ENCODE data around the gene LY6G6F.

Gene LY6G6F

DNA sequence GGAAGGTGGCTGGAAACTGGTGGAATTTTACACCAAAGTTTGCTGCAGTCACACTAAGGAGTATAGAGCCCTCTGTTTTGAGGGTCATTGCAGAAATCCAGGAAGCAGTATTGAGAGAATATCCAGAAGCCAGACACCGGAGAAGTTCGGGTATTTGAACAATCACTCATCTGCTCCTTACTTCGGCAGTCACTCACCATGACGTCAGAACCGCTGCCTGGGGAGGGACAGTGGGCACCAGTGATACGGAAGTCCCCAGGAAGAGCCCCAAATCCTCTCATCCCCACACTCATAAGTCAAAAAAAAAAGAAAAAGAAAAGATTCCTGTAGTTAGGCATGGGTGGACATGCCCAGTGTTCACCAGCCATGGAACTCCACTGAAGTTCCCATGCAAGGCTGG, 29.8 kb upstream of the LY6G6F start:
- no peak for DNase-seq (ENCODE audit: low spot score)

DNA sequence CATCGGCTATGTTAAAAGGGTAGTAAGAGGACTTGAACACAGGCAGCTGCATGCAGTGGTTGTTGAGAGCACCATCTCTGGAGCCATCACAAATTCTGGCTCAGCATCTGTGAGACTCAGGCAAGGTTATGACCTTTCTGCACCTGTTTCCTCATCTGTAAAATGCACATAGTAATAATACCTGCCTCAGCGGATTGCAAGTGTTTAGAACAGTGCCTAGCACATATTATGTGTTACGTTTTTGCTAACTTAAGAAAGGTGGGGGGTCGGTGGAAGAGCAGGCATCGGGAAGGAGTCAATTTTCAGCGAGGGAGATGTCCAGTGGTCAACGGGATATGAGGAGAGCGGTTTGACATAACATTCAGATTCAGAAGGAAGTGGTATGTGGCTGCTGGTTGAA, 28.7 kb upstream of the LY6G6F start:
- DNase-seq (ENCODE audit: low spot score) = no peak

DNA sequence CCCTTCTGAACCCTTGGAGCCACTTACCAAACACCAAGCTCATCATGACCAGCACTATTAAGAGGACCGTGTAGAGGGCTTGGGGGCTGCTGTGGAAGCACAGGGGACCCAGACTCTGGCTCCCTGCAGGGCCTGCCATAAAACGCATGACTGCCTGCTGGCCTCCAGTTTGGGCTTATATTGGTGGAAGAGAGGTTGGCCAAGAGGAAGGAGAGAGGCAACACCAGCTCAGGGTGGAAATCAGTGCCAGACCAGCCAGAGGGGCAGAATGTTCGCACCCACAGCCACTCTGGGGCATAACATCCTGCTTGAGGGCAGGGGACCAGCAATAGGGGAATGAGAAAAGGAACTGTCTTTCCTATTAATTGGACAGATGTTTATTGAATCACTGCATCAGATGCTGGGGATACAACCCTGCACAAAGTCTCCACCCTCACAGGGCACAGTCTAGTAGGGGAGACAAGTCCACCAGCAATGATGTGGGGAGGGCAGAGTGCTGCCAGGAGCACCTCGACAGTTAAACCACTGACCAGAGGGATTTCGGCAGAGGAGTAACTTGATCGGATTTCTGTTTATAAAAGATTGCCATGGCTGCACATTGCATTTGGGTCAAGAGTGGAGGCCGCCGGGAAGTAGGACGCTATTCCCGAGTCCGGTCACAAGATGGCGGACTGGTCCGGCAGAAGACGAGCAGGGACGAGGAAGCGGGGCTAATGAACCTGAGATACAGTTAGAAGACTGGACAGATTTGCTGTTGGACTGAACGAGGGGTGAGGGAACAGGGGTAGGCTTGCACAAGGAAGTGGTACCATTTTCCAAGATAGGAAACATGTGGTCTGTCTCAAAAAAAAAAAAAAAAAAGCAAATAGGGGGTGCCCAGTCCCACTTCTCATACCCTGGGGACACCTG, 26.2 kb upstream of the LY6G6F start, which contains the start of gene LY6G5C:
Gene LY6G5C, minus strand, starts transcription at position 842 of the 909 bp plus-strand sequence. Its CDS starts 694 bp downstream, at position 148.
- peak; percentile 79 for DNase-seq (ENCODE audit: low spot score)

DNA sequence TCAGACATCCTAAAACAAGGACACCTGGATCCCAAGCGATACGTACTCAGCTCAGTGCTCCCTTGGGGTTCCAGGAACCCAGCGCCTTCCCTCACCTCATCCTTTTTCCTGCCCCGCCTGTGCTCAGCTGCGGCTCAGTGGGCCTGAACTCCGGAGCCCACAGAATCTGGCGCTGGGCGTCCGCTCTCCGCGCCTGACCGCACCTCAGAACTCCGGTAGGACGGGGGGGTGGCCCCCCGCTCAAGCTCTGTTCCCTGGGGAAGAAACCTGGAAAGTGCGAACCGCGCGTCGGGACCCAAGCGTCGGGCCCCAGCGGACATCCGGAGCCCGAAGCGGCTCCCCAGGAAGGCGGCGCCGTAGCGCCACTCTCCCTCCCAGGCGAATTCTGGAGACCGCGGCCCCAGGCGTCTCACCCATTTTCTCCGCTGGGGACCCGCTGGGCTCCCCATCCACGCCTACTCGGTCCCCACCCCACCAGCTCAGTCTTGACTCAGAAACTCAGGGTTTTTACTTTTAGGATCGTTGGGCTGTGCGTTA, 25.5 kb upstream of the LY6G6F start:
- DNase-seq (ENCODE audit: low spot score) = peak; percentile 31

DNA sequence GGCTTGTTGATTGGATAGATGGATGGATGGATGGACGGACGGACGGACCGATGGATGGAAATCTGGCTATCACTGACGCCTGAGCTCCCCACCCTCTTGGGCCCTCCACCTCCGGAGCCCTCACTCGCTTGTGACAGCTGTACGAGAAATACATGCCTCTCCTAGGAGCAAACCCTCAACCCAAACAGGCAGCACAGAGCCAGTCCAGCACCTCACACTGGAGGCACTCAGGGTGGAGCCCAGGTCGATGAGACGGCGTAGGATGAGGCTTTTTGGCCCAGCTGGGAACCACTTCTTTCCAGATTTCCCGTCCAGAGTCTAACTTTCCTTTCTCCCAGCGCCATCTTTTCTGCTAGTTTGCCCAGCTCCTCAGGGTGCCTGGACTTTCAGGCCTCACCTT, 23.1 kb upstream of the LY6G6F start:
- no peak for DNase-seq (ENCODE audit: low spot score)

DNA sequence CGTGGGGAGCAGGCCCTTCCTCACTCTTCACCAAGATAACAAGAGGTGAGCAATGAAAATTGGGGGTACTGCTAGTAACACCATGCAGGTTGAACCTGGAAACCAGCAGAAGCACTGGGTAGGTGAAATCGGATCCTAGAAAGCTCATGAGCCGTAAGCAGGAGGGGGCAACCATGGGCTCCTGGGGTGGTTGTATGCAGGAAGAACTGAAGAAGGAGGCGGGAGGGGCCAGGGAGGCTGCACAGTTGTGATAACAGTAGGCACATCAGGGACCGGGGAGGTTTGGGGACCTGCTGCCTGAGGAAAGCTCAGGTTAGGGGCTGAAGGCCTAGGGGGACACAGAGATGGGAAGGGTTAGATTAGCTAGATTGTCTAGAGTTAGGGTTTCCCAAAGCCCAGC, 20.2 kb upstream of the LY6G6F start:
- DNase-seq (ENCODE audit: low spot score) = no peak

DNA sequence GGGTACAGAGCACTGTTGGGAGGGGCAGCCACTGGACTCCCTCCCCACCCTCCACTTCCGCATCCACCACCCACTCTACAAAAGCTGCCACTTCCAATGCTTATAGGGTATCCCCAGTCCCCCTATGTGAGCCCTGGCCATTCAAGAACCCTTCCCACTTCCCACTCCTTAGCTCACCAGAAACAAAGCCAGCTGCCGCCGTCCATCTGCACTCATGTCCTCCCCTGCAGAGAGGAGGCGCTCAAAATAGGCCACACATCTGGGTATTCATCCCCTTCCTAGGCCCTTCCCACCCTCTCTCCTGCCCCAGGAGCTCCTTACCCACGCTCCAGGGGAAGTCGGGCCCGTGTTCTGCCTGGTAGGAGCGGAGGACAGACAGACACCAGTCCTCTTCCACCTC, 19.3 kb upstream of the LY6G6F start:
- no peak for DNase-seq (ENCODE audit: low spot score)

DNA sequence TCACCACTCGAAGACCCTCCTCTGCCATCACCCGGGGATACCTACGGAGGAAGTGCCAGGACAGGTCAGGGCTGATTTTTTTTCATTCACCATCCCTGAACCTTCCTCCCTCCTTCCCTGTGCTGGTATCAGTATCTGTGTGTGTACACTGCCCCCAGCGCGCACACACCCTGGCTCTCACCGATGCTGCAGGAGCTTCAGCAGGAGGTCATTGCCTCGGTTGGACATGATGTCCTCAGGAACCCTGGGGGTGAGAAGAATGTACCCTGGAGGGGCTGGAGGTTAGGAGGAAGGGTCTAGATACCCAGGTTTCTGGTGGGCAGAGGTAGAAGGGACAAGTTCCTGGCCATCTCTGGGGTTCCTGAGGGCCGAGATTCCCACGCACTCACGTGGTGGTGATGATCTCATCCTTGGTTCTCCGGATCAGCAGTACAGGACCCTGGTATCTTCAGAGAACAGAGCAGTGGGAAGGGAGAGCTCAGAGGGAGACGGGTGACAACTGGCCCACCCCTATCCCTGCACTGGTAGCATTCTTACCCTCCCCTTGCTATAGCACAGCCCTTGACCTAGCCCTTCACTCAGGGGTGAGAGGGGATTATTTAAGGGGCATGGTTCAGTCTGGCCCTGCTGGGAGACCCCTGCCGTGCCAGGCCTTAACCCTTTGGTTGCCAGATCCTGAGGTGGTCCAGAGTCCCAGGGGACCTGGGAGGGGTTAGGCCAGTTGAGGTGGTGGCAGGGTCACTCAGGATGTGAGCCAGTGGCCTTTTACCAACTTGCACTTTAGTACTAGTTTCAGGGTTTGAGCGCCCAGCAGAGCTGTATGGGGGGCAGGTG, 18.6 kb upstream of the LY6G6F start:
- no peak for DNase-seq (ENCODE audit: low spot score)

DNA sequence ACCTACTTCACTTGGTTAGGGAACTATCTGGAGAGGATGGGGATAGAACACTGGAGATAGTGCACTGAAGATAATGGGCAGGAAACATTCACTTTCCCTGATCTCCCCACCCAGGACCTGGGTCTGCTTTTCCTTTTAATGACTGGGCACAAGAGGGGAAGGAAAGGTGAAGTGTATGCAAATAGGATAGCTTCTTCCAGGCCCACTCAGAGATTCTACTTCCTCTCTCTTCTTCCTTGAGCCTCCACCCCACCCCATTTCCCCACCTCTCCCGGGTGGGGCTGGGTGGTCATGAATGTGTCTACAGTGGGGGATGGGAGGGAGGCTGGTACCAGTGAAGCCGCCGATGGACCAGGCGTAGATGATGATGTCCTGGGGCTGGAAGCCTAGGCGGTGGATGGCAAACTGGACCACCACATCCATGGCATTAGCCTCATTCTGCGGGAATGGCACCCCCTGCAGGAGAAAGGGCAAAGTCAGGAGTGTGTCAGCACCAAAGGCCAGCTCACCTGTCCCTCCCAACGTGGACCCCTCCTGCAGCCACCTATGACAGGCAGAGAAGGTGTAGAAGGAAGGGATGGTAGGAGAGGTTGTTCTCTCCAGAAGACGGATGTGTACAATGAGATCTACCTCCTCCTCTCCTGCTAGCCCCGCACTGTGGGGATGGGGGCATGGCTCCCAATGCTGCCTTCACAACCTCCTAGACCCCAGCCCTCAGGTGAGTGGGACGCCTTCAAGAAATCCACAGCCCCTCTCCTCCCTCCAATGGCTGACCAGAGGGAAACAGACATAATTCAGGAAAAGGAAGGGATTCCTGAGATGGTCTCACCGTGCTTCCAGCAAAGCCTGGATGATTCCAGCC, 17.2 kb upstream of the LY6G6F start:
- DNase-seq (ENCODE audit: low spot score) = no peak

DNA sequence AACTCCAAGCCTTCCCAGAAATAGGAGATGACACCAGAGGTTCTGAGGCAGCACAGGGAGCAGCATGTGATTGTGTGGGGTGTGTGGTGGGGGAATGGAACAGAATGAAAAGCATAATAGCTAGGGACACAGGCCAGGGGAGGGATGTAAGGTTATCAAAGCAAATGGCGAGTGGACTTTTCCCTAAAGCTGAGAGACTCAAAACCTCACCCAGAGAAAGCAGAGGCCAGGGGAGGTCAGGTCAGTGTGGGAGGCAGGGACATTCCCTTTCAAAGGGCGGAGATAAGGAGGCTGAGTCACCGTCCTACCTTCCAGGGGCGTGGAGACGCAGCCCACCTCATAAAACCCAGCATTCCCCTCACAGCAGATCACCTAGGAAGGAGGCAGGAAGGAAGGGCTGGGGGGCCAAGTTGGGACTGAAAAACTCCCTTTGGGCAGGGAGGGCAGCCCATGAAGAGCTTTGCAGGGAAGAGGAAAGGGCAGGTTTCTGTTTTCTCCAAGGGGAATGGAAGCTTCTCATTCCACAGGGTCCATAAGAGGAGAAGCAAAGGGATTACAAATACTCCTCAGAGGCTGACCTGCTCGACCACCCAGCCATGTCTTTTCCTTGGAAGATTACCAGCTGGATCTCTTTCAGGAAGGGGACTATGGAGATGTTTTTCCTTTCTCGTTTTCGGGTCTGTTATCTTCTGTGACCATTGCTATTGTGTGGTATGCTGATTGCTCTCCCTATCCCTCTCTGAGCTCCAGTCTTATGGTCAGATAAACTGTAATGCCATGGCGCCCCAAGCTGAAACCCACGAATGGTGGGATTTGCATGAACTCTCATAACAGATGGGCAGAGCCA, 16.2 kb upstream of the LY6G6F start:
- peak; percentile 54 for DNase-seq (ENCODE audit: low spot score)

DNA sequence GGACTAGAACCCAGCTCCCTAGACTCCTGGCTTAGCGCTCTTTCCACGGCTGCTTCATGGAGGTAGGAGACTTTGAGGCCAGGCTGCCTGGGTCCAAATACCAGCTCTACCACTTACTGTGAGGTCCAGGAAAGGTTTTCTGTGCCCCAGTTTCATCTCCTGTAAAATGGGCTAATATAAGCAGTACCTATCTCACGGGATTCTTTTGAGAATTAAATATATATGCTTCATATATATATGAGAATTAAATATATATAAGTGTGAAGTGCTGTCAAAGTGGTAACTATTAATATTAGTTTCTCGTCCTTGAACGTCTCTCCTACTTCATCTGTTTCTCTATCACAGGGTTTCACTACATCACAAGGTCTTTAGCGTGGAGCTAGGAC, 15.6 kb upstream of the LY6G6F start:
- DNase-seq (ENCODE audit: low spot score) = no peak

DNA sequence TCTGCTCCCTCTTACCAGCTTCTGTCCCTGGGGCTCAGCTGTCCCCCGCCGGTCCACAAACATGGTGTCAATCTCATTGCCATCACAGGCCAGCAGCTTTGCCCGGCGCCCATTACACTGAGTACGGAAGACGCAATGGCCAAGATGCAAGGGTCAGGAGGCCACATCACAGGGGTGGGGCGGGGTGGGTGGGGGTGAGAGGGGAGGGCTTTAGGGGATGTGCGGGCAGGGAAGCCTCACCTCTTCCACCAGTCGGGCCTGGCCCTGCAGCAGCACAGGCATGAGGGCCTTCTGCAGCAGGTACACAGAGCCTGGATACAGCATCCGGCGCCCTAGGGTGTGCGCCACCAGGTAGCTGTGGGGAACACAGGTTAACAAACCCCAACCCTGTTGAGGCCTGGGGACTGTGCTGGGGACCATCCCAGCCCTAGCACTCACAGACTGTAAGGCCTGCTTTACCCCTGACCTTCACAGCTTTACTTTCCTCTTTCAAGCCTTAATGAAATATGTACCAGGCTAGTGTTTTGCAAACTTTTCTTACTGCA, 15.0 kb upstream of the LY6G6F start:
- DNase-seq (ENCODE audit: low spot score) = no peak

DNA sequence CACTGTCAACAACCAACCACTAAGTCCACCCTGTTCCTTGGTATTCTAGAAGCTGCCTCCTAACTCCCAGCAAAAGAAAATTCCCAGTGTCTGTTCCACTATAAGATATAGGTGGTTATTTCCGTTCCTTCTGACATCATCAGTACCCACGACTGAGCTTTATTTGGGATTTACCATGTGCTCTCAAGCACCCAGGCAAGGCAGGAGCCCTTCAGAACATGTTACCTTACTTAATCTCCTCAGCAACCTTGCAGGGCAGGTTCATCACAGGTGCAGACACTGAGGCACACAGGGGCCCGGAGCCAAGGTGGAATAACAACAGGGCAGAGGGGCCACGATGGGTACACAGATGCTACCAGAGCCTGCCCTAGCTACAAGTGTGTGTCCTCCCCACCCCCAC, 14.3 kb upstream of the LY6G6F start:
- no peak for DNase-seq (ENCODE audit: low spot score)

DNA sequence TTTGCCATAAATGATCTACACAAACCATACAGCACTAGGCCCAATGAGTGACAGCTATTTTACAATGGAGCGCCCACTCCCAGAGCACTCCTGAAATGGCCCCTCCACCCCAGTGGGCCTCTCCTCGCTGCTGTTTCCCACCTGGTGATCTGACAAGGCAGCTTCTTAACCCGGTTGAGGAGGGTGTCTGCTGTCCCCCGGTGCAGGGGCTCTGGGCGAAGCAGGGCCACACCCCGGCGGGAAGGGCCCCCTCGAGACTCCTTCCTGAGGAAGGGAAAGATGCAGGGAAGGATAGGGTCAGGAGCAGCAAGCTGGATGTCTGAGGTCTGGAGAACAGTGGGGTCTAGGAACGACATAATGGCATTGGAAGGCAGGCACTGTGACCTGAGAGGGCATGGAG, 13.8 kb upstream of the LY6G6F start:
- DNase-seq (ENCODE audit: low spot score) = no peak

DNA sequence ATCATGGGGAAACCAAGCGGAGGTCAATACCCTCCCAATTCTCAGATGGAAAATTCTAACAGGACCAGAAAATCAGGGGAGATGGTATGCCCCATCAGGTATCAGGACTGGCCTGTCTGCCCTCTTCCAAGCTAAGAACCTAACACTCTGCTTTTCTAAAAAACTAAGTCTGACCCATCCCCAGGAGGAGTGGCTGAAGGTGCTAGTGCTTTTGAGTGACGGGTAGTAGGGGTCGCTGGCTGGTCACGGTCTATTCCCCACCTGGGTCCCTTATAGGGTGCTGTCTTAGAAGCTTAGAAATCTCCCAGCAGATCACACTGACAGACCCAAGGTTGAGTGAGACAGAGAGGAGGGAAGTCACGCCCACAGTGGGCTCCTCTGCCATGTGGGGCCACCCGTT, 13.1 kb upstream of the LY6G6F start:
- DNase-seq (ENCODE audit: low spot score) = no peak

DNA sequence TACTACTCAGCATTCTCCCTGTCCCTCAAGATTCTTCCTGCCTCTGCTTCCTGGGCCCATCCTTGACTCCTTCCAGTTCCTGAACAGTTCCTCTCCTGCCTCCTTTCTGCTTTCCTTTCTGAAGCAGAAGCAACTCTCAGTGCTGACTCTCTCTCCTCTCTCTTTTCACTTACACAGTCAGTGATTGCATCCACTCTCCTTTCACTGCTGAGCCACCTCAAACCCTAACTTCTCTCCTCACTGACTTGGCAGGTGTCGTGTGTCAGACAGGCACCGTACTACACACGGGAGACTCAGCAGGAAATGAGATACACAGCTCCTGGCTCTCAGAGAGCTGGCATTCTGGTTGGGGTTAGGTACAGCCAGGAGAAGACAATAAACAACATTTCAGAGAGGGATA, 9.1 kb upstream of the LY6G6F start:
- no peak for DNase-seq (ENCODE audit: low spot score)

DNA sequence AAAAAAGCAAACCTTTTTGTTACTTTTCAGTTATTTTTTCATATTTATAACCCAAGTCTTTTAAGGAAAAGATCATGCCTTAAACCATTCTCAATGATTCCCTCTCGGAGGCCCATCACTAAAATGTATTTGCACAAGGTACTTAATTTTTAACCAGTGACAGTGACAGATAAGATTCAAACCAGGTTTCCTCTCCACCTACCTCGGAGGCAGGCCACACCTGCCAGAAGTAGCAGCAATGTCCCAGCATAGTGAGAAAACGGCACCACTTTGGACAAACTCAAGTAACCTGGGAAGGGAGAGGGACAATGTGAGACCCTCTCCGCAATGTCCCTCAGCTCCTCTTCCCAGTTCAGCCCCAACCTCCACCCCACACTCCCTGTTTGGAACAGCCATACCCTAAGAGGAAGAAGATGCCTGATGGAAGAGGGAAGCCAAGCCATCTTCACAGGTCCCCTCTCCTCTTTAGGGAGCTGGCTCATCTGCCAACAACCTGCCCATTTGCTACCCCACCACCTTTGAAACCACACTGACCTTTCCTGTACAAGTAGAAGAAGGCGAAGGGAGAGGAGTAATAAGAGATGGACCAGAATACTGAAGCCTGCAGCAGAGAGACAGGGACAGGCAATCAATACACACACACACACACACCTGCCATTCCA, 5.8 kb upstream of the LY6G6F start:
- DNase-seq (ENCODE audit: low spot score) = no peak

DNA sequence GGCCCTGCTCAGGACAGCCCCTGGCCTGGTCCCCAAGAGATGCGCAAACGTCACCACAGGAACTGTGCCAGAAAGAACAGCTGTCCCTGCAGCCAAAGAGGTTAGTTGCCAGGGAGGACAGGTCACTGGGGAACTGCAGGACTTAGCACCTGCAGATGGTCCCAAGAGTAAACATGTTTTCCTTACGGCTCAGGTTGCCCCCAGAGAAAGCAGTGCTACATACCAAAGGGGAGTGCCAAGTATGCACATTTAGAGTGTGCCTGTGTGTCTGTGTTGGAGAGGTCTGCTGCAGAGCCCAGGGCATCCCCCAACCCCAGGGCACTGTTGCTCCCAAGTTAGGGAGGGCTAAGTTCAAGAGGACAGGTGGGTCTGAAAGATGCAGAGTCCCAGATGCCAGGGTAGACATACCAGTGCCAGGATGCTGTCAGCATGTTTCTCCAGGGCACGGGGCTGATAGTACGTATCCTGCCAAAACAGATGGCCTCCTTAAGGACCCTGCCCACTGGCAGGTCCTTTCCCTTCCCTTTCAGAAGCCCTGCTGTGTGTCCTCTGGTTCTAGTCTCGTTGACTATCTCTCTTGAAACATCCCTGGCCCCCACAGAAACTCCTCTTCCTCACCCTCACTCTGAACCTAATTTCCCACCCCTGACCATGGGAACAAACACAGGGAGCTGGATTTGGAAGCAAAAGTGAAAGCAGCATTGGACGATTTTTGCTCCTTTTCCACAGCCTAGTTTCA, 4.8 kb upstream of the LY6G6F start:
- no peak for DNase-seq (ENCODE audit: low spot score)

DNA sequence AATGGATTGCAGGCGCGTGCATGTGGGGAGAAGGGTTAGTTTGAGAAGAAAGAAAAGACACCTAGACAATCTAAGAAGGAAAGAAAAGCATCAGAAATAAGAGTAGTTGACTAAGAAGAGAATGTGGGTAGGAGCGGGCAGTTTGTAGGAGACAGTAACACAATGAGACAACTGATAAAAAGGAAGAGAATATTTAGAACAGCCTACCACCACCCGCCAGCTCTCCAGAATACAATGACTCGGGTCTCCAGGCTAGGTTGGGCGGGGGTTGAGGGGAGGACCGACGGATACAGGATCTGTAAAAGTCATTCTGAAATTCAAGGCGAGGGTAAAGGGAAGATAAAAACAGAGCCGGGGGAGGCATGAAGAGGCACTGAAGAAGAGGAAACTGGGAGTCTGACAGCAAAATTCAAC, 4.3 kb upstream of the LY6G6F start:
- DNase-seq (ENCODE audit: low spot score) = no peak
